SKM-1 (cell line): ENCODE measurements around the gene MAPKAPK5.
"Not testable (repeated sequence)": the region's sequence is repeated elsewhere in the genome, so short reads cannot be mapped to it uniquely, and the experiment has no call there.

Source experiments
- DNase-seq: peaks from one replicate; lab custom pipeline; 2025; ENCODE audit not compliant: unreplicated experiment; lab: John Stamatoyannopoulos, UW

MAPKAPK5 gene

DNA sequence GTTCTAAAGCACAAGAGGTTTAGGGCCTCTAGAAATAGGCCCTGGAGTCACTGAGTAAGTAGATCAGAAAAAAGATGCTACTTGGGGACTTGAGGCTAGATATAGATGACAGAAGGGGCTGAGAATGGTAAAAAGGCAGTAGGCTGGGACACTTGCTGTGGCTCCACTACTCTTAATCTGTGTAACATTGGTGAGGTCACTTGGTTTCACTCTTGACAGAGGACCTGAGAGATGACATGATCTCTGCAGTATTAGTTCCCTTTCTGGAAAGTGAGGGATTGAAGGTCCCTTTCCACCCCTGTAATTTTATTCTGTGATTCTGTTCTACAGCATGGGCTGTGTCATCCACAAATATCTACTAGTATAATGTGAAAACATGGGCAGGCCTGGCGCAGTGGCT, 39.7 kb downstream of the MAPKAPK5 start:
- DNase-seq, result no peak

DNA sequence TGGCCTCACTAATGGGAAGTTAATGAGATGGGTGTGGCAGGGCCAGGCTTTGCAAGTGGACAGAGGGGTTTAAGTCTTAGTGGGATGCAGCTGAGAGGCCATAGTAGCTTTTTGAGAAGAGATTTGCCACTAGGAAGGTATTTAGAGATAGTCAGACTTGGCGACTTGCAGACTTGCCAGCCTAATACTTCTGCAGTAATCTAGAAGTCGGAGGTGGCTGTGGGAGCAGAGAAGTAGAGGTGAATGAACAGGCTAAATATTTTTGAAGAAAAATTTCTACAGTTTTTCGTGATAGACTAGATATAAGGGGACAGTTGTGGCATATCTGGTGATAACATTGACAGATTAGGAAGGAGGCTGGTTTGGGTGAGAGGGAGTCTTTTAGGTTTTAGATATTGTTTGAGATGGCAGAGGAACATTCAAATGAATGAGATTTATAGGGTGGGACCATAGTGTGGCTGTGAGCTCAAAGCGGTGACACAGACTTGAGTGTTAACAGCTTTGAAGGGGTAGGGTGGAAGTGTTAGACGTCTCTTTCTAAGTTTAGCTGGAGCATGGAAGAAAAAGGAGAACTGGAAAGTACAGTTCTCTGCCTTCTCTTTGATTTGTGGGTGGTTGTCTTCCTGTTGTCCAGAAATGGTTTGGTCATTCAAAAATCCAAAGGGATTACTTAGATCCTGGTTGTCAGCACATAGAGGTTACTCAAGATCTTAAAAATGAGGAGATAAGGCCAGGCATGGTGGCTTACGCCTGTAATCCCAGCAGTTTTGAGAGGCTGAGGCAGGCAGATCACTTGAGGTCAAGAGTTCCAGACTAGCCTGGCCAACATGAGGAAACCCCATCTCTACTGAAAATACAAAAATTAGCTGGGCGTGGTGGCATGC, 44.9 kb downstream of the MAPKAPK5 start:
- no peak for DNase-seq

GRCh38 chr12:111887926-111888745, 46.1 kb downstream of the MAPKAPK5 start:
- DNase-seq, result no peak

GRCh38 chr12:111893287-111893686, 51.3 kb downstream of the MAPKAPK5 start:
- DNase-seq, result no peak

- no peak for DNase-seq
Observed at GRCh38 chr12:111894556-111894955, 52.5 kb downstream of the MAPKAPK5 start.

DNA sequence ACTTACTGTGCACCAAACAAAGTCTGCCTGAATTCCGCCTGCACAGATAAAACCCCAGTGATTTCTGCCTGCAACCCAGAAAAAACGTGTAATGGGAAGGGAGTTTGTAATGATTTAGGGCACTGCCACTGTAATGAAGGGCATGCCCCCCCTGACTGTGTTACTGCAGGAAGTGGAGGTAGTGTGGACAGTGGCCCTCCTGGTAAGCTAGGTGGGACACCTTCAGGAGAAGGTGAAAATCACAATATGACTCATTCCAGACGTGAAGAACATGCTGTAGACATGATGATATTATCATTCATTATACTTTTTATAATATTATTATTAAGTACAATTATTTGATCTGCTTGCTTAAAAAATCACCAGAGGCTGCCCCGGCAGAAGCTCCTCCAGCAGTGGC, 59.2 kb downstream of the MAPKAPK5 start:
- no peak for DNase-seq

- no peak for DNase-seq
Observed at GRCh38 chr12:111904446-111904975, 62.5 kb downstream of the MAPKAPK5 start.

- no peak for DNase-seq
Observed at GRCh38 chr12:111905502-111905901, 63.5 kb downstream of the MAPKAPK5 start.

DNA sequence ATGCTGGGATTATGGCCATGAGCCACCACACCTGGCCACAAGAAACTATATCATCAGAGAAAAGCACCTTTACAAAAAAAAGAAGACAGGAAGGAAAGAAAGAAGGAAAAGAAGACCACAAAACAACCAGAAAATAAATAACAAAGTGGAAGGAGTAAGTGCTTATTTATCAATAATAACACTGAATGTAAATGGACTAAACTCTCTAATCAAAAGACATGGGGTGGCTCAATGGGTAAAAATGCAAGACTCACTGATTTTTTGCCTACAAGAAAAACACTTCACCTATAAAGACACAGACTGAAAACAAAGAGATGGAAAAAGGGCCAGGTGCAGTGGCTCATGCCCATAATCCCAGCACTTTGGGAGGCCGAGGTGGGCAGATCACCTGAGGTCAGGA, 65.7 kb downstream of the MAPKAPK5 start:
- no peak for DNase-seq

DNA sequence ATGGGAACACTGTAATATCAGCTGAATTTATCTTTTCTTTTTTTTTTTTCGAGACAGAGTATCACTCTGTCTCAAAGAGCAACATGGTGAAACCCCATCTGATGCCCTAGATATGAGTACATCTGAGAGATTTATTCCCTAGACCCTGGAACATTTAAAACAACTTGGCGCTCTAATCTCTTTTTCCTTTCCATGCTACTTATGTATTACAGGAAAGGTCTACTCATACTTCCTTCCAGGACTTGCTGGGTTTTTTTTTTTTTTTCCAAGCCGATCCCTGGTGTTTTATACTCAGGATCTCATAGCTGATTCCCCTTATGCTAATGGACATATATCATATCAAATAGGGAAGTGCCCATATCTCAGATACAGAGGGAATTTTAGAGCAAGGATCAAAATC, 83.1 kb downstream of the MAPKAPK5 start:
- no peak for DNase-seq

DNA sequence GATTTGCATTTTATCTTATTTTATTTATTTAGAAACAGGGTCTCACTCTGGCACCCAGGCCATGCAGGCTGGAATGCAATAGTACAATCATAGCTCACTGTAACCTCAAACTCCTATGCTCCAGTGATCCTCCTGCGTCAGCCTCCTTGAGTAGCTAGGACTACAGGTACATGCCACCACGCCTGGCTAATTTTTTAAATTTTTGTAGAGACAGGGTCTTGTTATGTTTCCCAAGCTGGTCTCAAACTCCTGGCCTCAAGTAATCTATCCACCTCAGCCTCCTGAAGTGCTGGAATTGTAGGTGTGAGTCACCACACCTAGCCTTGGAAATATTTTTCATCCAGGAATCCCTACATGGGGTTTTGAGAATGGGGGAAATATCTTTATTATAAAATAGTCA, 84.6 kb downstream of the MAPKAPK5 start:
- no peak for DNase-seq

DNA sequence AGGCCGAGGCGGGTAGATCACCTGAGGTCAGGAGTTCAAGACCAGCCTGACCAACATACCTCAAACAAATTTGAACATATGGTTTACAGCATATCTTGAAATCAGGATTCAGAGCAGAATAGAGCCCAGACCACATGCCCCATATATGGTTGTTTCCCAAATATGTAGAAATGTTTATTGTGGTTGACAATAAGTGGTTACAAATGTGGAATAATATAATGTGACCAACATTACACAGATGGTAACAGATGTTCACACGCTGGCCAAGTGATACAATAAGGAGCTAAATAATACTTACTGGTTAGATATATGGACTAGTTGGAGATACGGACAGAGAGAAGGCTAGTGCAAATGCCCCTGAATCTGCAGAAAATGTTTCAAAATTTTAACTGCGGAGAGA, 85.3 kb downstream of the MAPKAPK5 start:
- DNase-seq, result no peak

- DNase-seq, result no peak
Observed at GRCh38 chr12:111932241-111932640, 90.2 kb downstream of the MAPKAPK5 start.

GRCh38 chr12:111936869-111937268, 94.8 kb downstream of the MAPKAPK5 start:
- DNase-seq, result no peak

DNA sequence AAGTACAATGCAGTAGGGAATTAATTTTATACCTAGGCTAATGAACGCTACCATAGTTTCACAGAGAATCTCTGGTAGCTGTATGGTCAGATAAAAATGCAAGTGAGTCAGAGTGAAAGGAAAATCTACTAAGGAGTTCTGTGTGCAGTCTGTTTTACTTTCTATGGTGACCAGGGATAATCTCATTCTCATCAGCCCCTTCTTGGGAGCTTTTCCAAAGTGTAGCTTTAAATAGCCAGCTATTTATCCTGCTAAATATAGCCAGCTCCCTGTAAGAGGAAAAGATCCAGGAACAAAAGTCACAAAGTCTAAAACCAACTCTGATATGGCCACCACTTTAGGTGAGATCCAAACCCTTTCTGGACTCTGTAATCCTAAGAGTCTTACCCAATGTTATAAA, 95.4 kb downstream of the MAPKAPK5 start:
- DNase-seq, result no peak

DNA sequence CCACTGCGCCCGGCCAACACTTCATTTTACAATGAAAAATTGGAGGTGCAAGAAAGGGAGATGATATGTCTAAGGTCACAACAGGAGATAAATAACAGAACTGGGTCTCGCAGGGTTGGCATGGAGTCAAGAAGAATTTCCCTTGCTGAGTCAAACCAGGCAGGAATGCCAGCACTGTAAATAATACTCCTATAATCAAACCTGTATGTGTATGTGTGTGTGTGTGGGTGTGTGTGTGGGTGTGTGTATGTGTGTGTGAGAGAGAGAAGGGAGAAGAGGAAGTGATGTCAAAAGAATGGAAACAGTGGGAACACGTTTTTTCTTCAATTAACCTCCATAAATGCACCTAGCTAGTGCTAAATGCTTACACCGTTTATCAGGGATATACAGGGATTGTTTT, 100.5 kb downstream of the MAPKAPK5 start:
- no peak for DNase-seq

DNA sequence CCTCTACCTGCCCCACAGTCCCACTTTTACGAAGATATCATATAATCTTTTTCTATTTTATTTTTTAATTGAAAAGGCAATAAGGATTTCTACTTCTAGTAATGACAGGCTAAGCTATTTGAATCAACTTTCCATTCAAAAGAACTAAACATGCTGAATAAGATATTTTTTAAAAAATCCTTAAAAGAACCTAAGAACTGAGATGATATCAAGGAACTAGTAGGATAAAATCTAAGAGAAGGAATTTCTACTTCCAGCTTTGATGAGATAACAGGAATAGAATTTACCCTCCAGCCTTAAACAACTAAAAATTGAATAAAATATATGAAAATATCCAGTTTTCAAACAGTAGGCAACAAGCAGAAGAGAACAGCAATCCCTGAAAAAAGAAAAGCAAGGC, 101.9 kb downstream of the MAPKAPK5 start:
- no peak for DNase-seq

- DNase-seq, result not testable (repeated sequence)
Observed at GRCh38 chr12:111950961-111951676, 109.1 kb downstream of the MAPKAPK5 start.
